ACHN (cell line): ENCODE data around the gene PHF21B.

Experiments used
- DNase-seq: peaks from one replicate; pipeline ENCODE4 v3.0.0-alpha.2; 2015
- in situ Hi-C: cut with HindIII; loops from 2 replicates; pipeline ENCODE4 v1.10.0; 2017; ENCODE audit warnings: low sequenced_read_pairs, low pct_ligation_motif_present, low pct_unique_long_range_greater_than_20kb

Gene PHF21B

DNA sequence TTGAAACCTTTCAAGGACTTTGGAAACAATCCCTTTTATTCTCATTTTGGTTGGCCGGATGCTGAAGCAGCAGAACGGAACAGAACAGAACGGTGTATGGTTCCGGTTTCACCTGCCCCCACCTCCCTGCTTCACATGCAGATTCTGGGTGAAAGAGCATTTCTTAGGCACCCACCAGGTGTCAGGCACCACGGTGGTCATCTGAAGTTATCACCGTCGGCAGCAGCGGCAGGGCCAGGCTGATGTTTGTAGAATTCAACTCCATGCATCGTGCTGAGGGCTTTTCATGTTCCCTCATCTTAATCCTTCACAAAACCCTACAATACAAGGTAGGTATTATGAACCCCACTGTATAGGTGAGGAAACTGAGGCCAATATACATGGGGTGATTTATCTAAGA, 13.6 kb upstream of the PHF21B start:
- in situ Hi-C loops = no loop called here
- DNase-seq = no peak

DNA sequence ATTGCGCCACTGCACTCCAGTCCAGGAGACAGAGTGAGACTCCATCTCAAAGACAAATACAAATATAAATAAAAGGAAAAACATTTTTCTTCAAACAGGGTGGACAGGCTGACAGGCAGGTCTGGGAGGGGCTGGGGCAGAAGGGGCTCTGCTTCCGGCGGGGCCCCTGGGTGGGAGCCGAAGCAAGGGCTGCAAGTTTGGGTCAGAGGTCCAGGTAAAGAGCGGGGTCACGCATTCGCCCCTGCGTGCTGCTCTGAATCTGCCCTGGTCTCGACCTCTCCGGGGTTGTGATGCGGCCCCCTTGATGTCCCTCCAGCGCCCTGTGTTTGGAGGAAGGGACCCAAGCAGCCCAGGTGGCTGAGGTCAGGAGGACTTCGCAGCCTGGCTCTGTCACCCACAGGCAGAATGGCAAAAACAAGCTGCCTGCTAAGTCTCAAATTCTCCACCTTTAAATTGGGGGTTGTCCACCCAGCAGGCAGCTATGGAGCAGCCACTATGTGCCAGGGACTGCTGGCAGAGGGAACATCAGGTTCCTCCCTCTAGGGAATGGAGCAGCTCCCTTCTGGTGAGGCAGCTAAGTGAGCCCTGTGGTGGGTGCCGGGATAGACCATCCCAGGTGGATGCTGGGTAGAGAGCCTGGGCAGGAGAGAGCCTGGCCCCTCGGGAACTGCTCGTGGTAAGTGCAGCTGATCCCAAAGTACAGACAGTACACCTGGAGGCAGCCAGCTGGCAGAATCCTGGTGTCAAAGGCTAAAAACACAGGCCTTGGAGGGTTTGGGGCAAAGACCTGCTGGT, 10.3 kb upstream of the PHF21B start:
- in situ Hi-C loops = no loop called here

DNA sequence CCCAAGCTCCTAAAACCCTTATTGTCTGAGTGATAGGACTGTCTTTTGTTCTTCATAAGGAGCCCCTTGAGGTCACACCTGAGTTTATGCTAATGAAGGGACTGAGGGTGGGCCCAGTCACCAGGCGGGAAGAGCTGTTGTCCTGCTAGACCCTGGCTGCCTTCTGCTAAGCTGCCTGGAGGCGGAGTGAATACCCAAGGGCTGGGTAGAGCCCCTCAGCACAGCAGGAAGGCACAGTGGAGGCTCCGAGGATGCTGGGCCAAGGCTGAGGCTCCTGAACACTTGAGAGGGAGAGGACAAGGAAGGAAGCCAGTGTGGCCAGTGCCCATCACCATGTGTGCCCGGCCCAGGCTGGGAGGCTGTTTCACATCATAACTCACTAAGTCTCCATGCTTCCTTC, 4.8 kb upstream of the PHF21B start:
- no peak for DNase-seq

More for the DNA sequence above, 10.3 kb upstream of the PHF21B start:
- no peak for DNase-seq

DNA sequence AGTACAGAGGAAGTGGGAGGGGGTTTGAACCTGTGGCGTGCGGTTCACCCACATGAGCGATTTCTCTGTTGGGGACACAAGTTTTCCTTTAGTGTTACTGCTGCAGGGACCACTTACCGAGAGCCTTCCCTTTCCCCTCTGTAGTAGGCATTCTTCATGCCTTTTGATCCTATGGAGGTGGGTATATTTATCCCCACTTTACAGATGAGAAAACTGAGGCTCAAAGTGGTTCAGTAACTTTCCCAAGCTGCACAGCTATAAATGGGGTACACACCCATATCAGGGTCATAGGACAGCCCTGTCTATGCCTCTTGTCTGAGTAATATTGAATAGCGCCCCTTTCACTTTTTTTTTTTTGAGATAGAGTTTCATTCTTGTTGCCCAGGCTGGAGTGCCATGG, 3.3 kb upstream of the PHF21B start:
- in situ Hi-C loops = no loop called here
- no peak for DNase-seq

More for the DNA sequence above, 4.8 kb upstream of the PHF21B start:
- in situ Hi-C loops = no loop called here

DNA sequence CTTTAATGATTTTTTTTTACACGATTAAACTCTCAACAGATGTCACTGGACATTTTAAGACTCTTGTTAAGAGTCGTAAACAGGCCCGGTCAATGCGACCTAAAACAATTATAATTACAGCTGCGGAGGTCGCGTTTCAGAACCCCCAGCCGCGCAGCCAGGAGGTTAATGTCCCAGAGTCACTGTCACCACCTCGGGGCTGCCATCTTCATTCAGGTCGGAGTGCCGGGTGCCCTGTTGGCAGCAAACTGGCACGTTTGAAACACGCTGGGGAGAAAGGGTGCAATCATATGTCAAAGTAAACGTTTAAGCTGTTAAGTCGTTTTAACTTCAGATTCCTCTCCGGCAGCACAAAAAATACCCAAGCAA, 711 bp upstream of the PHF21B start:
- in situ Hi-C loops = no loop called here
- no peak for DNase-seq

DNA sequence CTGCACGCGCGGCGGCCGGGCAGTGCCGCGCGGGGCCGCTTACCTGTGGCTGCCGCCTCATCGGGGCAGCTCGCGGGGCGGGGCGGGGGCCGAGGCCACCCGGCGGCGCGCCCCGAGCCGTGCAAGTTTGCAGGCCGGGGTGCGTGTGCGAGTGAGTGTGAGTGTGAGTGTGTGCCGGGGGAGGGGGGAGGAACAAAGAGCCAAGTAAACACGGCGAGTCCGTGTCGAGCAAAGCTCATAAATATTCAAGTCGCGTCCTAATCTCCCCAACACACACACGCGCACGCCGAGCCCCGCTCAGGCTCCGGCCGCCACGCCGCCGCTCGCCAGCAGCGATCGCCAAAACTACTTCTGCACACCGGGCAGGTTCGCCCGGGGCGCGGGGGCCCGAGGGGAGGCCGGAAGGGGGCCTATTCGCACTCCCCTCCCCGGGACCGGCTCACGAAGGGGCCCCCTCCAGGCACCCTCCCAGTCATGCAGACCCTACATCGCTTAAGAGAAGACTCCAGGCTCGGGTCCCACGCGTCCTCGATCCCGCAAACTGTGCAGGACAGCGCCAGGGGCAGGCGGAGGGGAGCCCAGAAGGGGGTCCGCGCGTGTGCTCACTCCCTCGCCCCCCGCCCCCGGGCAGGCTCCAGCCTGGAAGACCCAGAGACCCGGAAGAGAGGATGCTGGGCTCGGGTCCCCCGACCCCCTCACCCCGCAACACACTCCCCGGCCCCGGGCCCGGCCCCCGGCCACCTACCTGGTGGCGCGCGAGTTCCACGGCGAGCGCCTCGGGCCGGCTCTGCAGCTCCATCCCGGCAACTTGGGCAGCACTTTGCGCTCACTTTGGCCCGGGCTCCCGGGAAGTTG, 827 bp downstream of the PHF21B start:
- DNase-seq = peak; percentile 16
- in situ Hi-C loops = no loop called here

DNA sequence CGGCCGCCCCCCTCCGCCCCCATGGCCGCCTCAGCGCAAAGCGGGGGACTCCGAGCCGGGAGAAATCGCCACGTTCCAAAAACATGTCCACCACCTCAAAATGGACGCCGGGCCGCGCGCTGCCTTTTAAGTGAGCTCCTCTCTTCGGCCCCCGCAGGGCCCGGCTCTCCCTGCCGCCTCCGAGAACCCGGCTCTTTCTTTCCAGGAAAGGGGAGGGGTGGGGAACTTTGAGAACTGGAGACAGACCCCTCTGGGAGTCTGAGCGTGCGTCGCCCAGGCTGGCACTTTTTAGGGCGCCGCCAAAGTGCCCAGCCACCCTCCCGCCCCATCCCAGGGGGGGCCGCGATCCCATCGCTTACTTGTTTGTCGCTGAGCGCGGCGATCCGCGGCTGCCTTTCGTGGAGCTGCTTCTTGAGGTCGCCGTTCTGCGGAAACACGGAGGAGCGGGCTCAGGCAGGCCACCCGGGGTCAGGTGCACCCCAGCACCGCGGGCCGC, 1.6 kb downstream of the PHF21B start:
- peak; percentile 24 for DNase-seq

DNA sequence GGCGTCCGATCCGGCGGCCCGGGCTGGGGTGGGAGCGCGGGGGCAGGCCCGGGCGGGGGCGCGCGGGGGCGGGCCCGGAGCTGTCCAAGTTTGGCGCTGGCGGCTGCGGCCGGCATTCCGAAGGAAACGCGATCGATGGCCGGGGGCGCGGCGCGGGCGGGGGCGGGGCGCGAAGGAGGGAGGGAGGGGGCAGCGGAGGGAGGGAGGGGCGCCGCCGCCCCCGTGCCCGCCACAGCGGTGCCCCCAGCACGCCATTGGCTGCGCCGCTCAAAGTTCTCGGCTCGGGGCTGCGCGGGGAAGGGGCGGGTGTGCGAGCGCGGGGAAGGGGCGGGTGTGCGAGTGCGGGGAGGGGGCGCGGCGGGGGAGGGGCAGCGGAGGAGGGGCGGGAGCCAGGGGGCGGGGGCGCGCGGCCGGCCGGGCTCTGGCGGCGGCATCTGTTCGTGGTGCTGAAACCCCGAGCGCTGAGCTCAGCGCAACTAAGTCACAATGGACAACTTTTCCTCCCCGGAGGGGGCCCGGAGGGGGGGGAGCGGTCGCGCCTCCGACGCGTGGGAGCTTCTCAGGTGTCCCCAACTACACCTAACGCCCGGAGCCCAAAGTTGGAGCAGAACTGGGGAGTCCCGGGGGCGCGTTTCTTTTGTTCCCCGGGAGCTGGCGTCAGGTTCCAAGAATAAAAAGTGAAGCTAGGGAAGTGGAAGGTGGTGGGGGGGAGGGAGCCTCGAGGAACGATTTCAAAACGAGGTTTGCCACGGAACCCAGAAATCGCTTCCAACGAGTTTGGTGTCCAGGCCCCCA, 2.2 kb downstream of the PHF21B start:
- peak; percentile 45 for DNase-seq
- in situ Hi-C loops = no loop called here

More for the DNA sequence above, 1.6 kb downstream of the PHF21B start:
- in situ Hi-C loops = no loop called here

DNA sequence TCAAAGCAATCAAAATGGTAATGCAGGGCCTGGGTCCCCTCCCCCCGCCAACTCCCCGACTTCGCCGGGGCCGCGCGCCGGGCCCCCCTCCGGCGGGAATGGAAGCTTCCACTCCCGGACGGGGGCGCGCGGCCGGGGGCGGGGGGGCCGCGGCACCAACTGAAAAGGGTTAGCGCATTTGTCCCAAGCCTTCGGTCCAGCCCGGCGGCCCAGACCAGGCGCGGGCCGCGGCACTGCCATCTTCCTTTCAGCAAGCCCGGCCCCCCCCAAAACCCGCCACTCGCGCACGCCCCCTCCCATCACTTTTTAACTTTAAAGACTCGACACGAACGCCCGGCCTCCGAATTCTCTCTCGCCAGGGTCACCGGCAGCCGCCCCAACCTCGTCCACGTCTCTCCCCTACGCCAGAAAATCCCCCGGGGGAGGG, 2.8 kb downstream of the PHF21B start:
- DNase-seq = no peak
- in situ Hi-C loops = no loop called here

DNA sequence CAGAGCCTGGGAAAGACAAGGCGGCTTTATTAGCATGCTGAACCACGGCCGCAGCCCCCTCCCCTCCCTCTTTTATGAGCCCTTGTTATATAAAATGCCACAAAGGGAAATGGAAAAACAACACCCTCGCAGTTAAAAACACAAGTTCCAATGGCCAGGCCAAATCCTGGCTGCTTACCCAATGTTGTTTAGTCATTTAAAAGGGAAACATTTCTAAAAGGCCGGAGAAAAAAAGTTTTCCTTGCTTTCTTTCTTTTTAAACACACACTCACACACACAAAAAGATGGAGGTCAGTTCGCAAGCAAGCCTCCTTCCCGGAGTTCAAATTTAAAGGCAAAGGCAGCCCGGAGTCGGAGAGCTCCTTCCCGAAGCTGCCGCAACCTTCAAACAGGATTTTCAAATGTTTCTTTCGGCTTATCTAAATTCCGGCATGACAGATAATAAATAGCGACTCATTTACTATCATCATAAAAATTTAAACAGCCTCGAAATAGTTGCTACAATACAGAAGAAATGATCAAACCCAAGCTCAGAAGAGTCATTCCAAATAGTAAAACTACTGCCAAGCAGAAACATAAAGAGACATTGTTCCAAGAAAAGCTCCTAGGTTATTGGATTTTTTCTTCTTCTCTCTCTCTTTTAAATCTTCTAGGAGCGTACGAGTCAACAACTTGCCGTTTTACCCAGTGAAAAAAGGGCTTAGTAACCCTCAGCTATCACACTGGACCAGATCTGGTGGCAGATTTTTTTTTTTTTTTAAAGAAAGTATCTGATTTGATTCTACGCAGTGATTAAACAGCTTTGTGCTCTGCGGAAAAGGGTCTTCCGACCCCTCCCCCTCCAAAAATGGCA, 3.5 kb downstream of the PHF21B start:
- in situ Hi-C loops = no loop called here
- no peak for DNase-seq

DNA sequence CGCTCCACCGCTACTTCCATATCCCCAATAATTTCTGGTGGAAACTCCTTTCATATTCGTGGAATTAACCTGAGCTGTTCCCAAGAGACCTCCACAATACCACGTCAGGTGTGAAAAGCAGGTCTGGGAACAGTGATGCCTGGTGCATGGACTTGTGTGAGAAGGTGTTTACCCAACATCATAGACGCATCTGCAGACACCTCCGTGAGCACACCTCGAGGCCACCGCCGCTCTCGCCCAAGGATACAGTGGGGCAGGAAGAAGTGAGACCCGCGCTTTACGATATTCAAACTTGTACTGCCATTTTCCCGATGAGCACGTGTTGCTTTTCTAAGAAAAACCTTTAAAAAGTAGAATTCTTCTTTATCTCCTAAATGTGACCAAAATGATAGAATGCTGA, 8.2 kb downstream of the PHF21B start:
- in situ Hi-C loops = no loop called here

DNA sequence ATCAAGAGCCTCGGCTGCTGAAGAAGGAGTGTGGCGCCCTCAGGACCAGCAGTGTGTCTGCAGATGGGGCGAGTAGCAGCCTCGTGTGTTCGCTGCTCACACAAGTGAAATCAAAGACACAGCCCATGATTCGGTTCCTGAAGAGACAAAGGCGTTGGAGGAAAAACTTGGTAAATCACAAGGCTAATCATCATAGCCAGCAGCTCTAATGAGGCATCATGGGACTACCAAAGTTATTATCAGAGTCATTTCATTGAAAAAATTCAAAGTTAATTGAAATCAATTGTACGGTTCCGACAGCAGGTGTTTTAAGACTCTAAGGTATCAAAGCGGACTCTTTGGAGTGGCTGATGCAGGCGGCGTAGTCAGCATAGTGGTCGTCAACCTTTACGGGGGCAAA, 9.5 kb downstream of the PHF21B start:
- in situ Hi-C loops = no loop called here
- DNase-seq = no peak

More for the DNA sequence above, 8.2 kb downstream of the PHF21B start:
- no peak for DNase-seq

DNA sequence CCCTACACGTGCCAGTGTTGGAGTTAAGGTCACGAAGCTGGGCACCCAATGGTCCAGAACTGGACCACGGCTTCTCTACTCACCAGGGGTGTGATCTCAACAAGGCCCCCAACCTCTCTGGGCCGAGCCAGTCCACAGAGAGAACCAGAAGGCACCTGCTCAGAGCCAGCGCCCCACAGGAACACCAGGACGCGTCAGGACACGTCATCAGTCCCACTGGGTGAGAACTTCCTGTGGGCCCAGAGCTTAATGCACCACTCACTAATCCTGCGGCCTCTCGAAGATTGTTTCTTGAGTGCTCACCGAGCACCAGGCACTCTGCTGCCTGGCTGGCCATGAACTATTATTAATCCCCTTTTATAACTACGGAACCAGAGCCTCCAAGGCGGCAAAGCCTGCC, 10.1 kb downstream of the PHF21B start:
- DNase-seq = no peak
- in situ Hi-C loops = no loop called here

DNA sequence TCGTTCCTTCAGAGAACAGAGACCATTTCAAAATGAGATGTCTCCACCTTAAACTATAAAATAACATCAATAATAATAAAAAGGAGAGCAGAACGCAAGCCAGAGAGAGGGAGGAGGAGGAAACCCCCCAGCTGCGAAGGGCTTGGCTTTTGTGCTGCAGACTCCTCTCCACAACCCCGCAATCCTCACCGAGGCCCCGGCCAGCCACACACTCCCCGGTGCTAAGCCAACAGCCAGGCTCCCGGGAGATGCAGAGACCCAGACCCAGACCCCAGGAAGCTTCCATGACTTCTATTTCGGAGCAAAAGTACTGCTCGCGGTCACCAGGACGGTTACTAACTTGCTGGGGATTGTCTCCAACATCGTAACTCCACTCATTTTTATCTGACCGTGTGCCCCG, 10.6 kb downstream of the PHF21B start:
- DNase-seq = no peak
- in situ Hi-C loops = no loop called here

DNA sequence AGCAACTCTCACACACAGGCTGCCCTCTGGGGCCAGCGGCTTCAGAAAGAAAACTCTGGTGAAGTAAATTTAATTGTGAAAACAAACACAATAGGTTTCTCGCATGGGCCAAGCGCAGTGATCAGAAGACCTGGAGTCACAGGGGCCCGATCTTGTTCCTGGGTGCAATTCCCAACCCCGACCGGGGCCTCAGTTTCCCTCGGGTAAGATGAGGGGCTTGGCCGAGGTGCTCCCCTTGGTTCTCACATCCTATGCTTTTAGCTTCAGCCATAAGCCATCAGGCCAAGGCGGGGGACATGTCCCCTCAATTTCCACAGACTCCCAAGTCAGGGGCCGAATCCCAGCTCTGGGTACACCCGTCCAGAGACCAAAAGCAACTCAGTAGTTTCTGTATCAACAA, 11.5 kb downstream of the PHF21B start:
- no peak for DNase-seq
- in situ Hi-C loops = no loop called here

DNA sequence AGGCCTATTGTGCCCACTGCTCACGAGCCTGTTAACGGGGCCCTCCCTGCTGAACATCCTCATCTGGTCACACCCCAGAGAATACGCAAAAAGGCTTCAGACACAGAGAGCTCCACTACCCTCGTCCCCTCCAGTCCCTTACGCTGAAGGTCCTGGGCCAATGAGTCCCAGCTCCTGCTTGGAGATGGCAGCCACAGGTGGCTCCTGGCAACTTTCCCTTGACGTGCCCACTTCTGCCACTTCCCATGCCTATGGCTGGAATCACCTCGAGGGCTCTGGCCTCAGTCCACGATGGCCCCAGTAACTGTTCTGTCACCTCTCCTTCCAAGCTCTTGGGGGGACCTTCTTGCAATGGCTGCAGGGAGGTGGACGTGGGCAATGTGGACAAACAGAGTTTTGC, 12.7 kb downstream of the PHF21B start:
- in situ Hi-C loops = no loop called here
- DNase-seq = no peak

DNA sequence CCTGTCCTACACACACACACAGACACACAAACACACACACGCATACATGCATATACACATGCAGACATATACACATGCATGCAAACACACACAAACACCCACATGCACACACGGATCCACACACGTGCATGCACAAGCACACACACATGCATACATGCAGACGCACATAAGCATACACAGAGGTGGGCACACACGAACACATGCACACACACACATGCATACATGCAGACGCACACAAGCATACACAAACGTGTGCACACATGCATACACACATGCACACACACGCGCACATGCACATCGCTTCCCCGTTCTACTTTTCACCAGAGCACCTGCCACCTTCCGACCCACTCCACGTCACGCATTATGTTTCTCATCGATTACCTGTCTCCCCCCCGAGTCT, 13.2 kb downstream of the PHF21B start:
- in situ Hi-C loops = no loop called here
- no peak for DNase-seq

DNA sequence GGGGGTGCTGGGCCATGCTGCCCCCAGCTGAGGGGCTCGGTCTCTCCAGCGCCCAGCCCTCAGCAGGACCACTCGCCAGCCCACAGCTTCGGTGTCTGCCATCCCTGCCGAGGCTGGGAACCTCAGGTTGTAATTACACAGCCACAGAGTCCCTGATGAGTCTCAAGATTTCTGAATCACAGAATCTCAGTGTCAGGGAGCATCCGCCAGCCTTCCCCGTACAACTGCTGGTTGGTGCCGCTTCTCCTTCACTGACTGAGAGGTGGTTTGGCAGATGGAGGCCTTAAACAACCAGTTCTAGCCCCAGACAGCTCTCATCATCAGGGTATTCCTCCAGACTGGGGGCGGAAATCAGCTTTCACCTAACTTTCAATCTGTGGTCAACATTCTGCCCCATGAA, 13.7 kb downstream of the PHF21B start:
- in situ Hi-C loops = no loop called here
- no peak for DNase-seq
